Stimulated activated CD4-positive, alpha-beta T cell treated with anti-CD3 and anti-CD28 coated beads, Interleukin-1b, Interleukin-23, amount 100 ng/mL, for 24 hours (primary cell): ENCODE data around the gene CNPY3.
A peak's percentile ranks its signal among the peaks of the same experiment; 100 is the strongest.
"Not testable (repeated sequence)": the region's sequence is repeated elsewhere in the genome, so short reads cannot be mapped to it uniquely, and the experiment has no call there.

Experiments used
- DNase-seq, 4 experiments: peaks; one replicate each; pipeline ENCODE4 v3.0.0-alpha.2; 2020; ENCODE audit warnings: low read depth in 4 of 4, low spot score in 1 of 4

CNPY3 gene

GRCh38 chr6:42928986-42929820, at the start of gene CNPY3:
Gene CNPY3, plus strand, starts transcription at chr6:42929480. Its CDS starts 91 bp downstream, at chr6:42929571.
- DNase-seq = peak; percentile 73 to 92 (median 78)

GRCh38 chr6:42880240-42880817, 49.0 kb upstream of the CNPY3 start:
- DNase-seq = not testable (repeated sequence)

- DNase-seq = not testable (repeated sequence)
Measured at GRCh38 chr6:42880871-42881270, 48.4 kb upstream of the CNPY3 start.

GRCh38 chr6:42885702-42886101, 43.6 kb upstream of the CNPY3 start:
- no peak for DNase-seq

GRCh38 chr6:42888201-42888600, 41.1 kb upstream of the CNPY3 start:
- not testable (repeated sequence) for DNase-seq

- DNase-seq = no peak
Measured at GRCh38 chr6:42889815-42890214, 39.5 kb upstream of the CNPY3 start.

- DNase-seq = peak; percentile 73 to 90 (median 82)
Measured at GRCh38 chr6:42890311-42891198, 38.7 kb upstream of the CNPY3 start.

GRCh38 chr6:42891199-42891722, 38.0 kb upstream of the CNPY3 start:
- DNase-seq = no peak

- not testable (repeated sequence) for DNase-seq
Measured at GRCh38 chr6:42894041-42894828, 35.0 kb upstream of the CNPY3 start.

- DNase-seq = no peak
Measured at GRCh38 chr6:42896178-42896719, 33.0 kb upstream of the CNPY3 start.

GRCh38 chr6:42898891-42899361, 30.4 kb upstream of the CNPY3 start:
- DNase-seq = peak; percentile 46 to 68 (median 56)

GRCh38 chr6:42899871-42900270, 29.4 kb upstream of the CNPY3 start:
- DNase-seq = no peak

- DNase-seq = peak; percentile 33 to 53 (median 45)
Measured at GRCh38 chr6:42901538-42901957, 27.7 kb upstream of the CNPY3 start.

- DNase-seq = not testable (repeated sequence)
Measured at GRCh38 chr6:42902429-42903263, 26.6 kb upstream of the CNPY3 start.

GRCh38 chr6:42904467-42904866, 24.8 kb upstream of the CNPY3 start:
- no peak for DNase-seq

GRCh38 chr6:42907336-42907735, 21.9 kb upstream of the CNPY3 start:
- DNase-seq = no peak

GRCh38 chr6:42909835-42910234, 19.4 kb upstream of the CNPY3 start:
- DNase-seq = no peak

- no peak for DNase-seq
Measured at GRCh38 chr6:42911171-42912021, 17.9 kb upstream of the CNPY3 start.
